H9 (cell line): ENCODE measurements around the gene SELE. TPM values are rescaled to one million over a fixed set of nuclear protein-coding genes. Genes with fewer than 3 reads are reported as not detected.

ENCODE experiments used
- DNase-seq: peaks from one replicate; pipeline ENCODE4 v3.0.0-alpha.2; 2017
- H2AFZ ChIP-seq: one replicate; pipeline ENCODE4 v1.6.1; 2013; ENCODE audit warnings: mild to moderate bottlenecking, low read length, control low read depth, moderate library complexity
- H2AK5ac ChIP-seq: 2 replicates; pipeline ENCODE4 v1.6.1; 2013; ENCODE audit warnings: low read length, control low read depth, mixed read lengths; ENCODE audit not compliant: insufficient read length
- H2BK120ac ChIP-seq: one replicate; pipeline ENCODE4 v1.6.1; 2013; ENCODE audit warnings: low read depth, mild to moderate bottlenecking, low read length, control low read depth, inconsistent platforms; ENCODE audit not compliant: poor library complexity, severe bottlenecking
- H2BK12ac ChIP-seq: 2 replicates; pipeline ENCODE4 v1.6.1; 2013; ENCODE audit warnings: low read length, control low read depth, mixed read lengths, low read depth; ENCODE audit not compliant: insufficient read length
- H2BK15ac ChIP-seq: 2 replicates; pipeline ENCODE4 v1.6.1; 2013; ENCODE audit warnings: low read depth, low read length, control low read depth
- H2BK20ac ChIP-seq: one replicate; pipeline ENCODE4 v1.6.1; 2013; ENCODE audit warnings: low read depth, mild to moderate bottlenecking, low read length, control low read depth, inconsistent platforms; ENCODE audit not compliant: poor library complexity, severe bottlenecking
- H2BK5ac ChIP-seq: 2 replicates; pipeline ENCODE4 v1.6.1; 2013; ENCODE audit warnings: low read length, control low read depth, mixed read lengths; ENCODE audit not compliant: insufficient read length
- H3K14ac ChIP-seq: 2 replicates; pipeline ENCODE4 v1.6.1; 2013; ENCODE audit warnings: low read length, control low read depth; ENCODE audit not compliant: insufficient read depth
- H3K18ac ChIP-seq: 2 replicates; pipeline ENCODE4 v1.6.1; 2013; ENCODE audit warnings: low read depth, mild to moderate bottlenecking, mixed read lengths, low read length, control low read depth; ENCODE audit not compliant: insufficient read length
- H3K23ac ChIP-seq: 2 replicates; pipeline ENCODE4 v1.6.1; 2013; ENCODE audit warnings: low read length, control low read depth, mixed read lengths, low read depth; ENCODE audit not compliant: insufficient read length
- H3K23me2 ChIP-seq: 2 replicates; pipeline ENCODE4 v1.6.1; 2013; ENCODE audit warnings: low read depth, mild to moderate bottlenecking, mixed read lengths, low read length, control low read depth; ENCODE audit not compliant: insufficient read length, poor library complexity, severe bottlenecking
- H3K27ac ChIP-seq: 2 replicates; pipeline ENCODE4 v1.5.1; 2013; ENCODE audit warnings: low read length, control low read depth, mixed read lengths, low read depth; ENCODE audit not compliant: insufficient read length
- H3K27me3 ChIP-seq: 2 replicates; pipeline ENCODE4 v1.6.1; 2013; ENCODE audit warnings: low read length, control low read depth, inconsistent platforms; ENCODE audit not compliant: insufficient read depth
- H3K4ac ChIP-seq: 2 replicates; pipeline ENCODE4 v1.6.1; 2013; ENCODE audit warnings: low read depth, mild to moderate bottlenecking, control low read depth, inconsistent platforms, low read length, moderate library complexity
- H3K4me1 ChIP-seq: 2 replicates; pipeline ENCODE4 v1.6.1; 2013; ENCODE audit warnings: low read length, control low read depth, inconsistent platforms; ENCODE audit not compliant: insufficient read depth
- H3K4me2 ChIP-seq: 2 replicates; pipeline ENCODE4 v1.6.1; 2013; ENCODE audit warnings: low read length, control low read depth, mixed read lengths; ENCODE audit not compliant: insufficient read length, insufficient read depth
- H3K56ac ChIP-seq: 2 replicates; pipeline ENCODE4 v1.6.1; 2013; ENCODE audit warnings: low read depth, mild to moderate bottlenecking, mixed read lengths, low read length, control low read depth; ENCODE audit not compliant: insufficient read length
- H3K79me1 ChIP-seq: 2 replicates; pipeline ENCODE4 v1.6.1; 2013; ENCODE audit warnings: low read depth, mild to moderate bottlenecking, moderate library complexity, low read length, control low read depth, inconsistent platforms; ENCODE audit not compliant: insufficient read depth, poor library complexity, severe bottlenecking
- H3K79me2 ChIP-seq: 2 replicates; pipeline ENCODE4 v1.6.1; 2013; ENCODE audit warnings: low read length, control low read depth, inconsistent platforms; ENCODE audit not compliant: insufficient read depth
- H3K9ac ChIP-seq: 2 replicates; pipeline ENCODE4 v1.6.1; 2013; ENCODE audit warnings: low read length, control low read depth, mixed read lengths; ENCODE audit not compliant: insufficient read length; ENCODE audit errors: extremely low read depth
- H3K9me3 ChIP-seq: one replicate; pipeline ENCODE4 v1.6.1; 2013; ENCODE audit warnings: low read depth, low read length, inconsistent platforms; ENCODE audit not compliant: control insufficient read depth
- H3T11ph ChIP-seq: one replicate; pipeline ENCODE4 v1.6.1; 2013; ENCODE audit warnings: mild to moderate bottlenecking, low read length, control low read depth, inconsistent platforms
- H4K20me1 ChIP-seq: one replicate; pipeline ENCODE4 v1.6.1; 2013; ENCODE audit not compliant: control insufficient read depth, insufficient read length, insufficient read depth
- H4K5ac ChIP-seq: 2 replicates; pipeline ENCODE4 v1.6.1; 2013; ENCODE audit warnings: low read depth, mild to moderate bottlenecking, mixed read lengths, low read length, control low read depth; ENCODE audit not compliant: insufficient read length
- H4K8ac ChIP-seq: replicated peaks from 2 replicates; pipeline ENCODE4 v1.6.1; 2013; ENCODE audit warnings: low read length, control low read depth, mixed read lengths, low read depth; ENCODE audit not compliant: insufficient read length
- H4K91ac ChIP-seq: 2 replicates; pipeline ENCODE4 v1.6.1; 2013; ENCODE audit warnings: low read depth, mild to moderate bottlenecking, moderate library complexity, mixed read lengths, low read length, control low read depth; ENCODE audit not compliant: insufficient read length
- H3K27ac Mint-ChIP-seq, 3 experiments: 2 replicates in 2 of 3; 3 replicates in 1 of 3; pipeline ENCODE4 v1.8.0; 2020 to 2021; ENCODE audit warnings: mixed read lengths in 3 of 3, mild to moderate bottlenecking in 1 of 3, moderate library complexity in 1 of 3
- H3K27me3 Mint-ChIP-seq: 2 replicates; pipeline ENCODE4 v1.8.0; 2021; ENCODE audit warnings: low read depth, mild to moderate bottlenecking, moderate library complexity, mixed read lengths
- H3K36me3 Mint-ChIP-seq, 3 experiments: 2 replicates in 2 of 3; 3 replicates in 1 of 3; pipeline ENCODE4 v1.8.0; 2020 to 2021; ENCODE audit warnings: low read depth in 3 of 3, mixed read lengths in 3 of 3; ENCODE audit not compliant: insufficient read depth in 1 of 3
- H3K4me1 Mint-ChIP-seq, 2 experiments: 2 replicates each; pipeline ENCODE4 v1.8.0; 2020; ENCODE audit warnings: mixed read lengths in 2 of 2
- H3K4me3 Mint-ChIP-seq, 2 experiments: 2 replicates in 1 of 2; 3 replicates in 1 of 2; pipeline ENCODE4 v1.8.0; 2020 to 2021; ENCODE audit warnings: mild to moderate bottlenecking in 2 of 2, mixed read lengths in 2 of 2, moderate library complexity in 1 of 2
- H3K9me3 Mint-ChIP-seq, 2 experiments: 2 replicates in 1 of 2; 3 replicates in 1 of 2; pipeline ENCODE4 v1.8.0; 2020; ENCODE audit warnings: mild to moderate bottlenecking in 2 of 2, mixed read lengths in 2 of 2, moderate library complexity in 1 of 2
- total RNA-seq: library from RNA; stranded (reverse); gene quantifications from 2 replicates; pipeline ENCODE4 v1.2.1, GENCODE V29; 2021
- TF ChIP-seq, protein P1 (sequence below): fragments of 200-600 bp; sonication (generic); conservative IDR thresholded peaks from 3 replicates; pipeline ENCODE4 v1.8.0; 2021; ENCODE audit warnings: antibody characterized with exemption, mild to moderate bottlenecking

The SELE gene
- total RNA-seq, 1 experiment from 2014 or later = not detected

DNA sequence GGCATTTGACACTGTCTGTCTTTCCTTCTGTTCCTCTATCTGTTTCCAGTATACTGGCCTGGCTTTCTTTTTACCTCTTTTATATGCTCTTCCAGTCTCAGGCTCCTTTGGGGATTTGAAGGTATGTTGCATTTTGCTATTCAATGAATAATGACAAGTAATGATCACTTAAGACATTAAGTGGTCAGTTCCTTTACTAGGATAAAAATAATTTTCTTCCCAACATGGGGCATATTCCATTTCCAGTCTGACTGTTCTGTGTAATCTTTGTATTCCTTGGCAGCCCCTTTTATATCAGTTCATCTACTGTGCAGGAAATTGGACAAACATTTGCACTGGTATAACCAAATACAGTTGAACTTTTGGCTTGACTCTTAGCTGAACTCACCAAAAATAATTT lies 45.3 kb upstream of the SELE start:
- H3K4me3 Mint-ChIP-seq = no peak overlapping the region
- Histone ChIP-seq H2AFZ (no peak overlapping the region), H3K79me2 (no peaks in the 10 kb centered on the region), H2BK12ac (no peak overlapping the region), H3K18ac (no peak overlapping the region), H2BK15ac (no peak overlapping the region), H3K79me1 (no peaks in the 10 kb centered on the region), H3K4me2 (no peak overlapping the region), H4K8ac (no peak overlapping the region), H3K14ac (no peak overlapping the region), H3T11ph (no peak overlapping the region), H3K27ac (no peak overlapping the region), H3K9ac (no peak overlapping the region), H3K56ac (no peak overlapping the region), H2BK20ac (no peak overlapping the region), H4K20me1 (no peaks in the 10 kb centered on the region), H3K23ac (no peak overlapping the region), H3K9me3 (no peaks in the 10 kb centered on the region), H3K4ac (no peak overlapping the region), H2BK5ac (no peak overlapping the region), H2AK5ac (no peak overlapping the region), H3K23me2 (no peaks in the 10 kb centered on the region), H3K27me3 (no peaks in the 10 kb centered on the region), H2BK120ac (no peak overlapping the region), H3K4me1 (peaks cover 5% of the 10 kb centered on the region; the same call in 1 of the 2 replicates), H4K91ac (no peak overlapping the region), H4K5ac (no peak overlapping the region)
- H3K27ac Mint-ChIP-seq = no peak overlapping the region; a peak in 1 of 7 replicates
- no peaks in the 10 kb centered on the region; the same call in 1 of the 2 replicates for H3K27me3 Mint-ChIP-seq
- no peaks in the 10 kb centered on the region for H3K36me3 Mint-ChIP-seq
- peaks cover 23 to 34% of the 10 kb centered on the region in 2 experiments for H3K4me1 Mint-ChIP-seq
- DNase-seq = no peak
- TF ChIP-seq, protein P1, sequence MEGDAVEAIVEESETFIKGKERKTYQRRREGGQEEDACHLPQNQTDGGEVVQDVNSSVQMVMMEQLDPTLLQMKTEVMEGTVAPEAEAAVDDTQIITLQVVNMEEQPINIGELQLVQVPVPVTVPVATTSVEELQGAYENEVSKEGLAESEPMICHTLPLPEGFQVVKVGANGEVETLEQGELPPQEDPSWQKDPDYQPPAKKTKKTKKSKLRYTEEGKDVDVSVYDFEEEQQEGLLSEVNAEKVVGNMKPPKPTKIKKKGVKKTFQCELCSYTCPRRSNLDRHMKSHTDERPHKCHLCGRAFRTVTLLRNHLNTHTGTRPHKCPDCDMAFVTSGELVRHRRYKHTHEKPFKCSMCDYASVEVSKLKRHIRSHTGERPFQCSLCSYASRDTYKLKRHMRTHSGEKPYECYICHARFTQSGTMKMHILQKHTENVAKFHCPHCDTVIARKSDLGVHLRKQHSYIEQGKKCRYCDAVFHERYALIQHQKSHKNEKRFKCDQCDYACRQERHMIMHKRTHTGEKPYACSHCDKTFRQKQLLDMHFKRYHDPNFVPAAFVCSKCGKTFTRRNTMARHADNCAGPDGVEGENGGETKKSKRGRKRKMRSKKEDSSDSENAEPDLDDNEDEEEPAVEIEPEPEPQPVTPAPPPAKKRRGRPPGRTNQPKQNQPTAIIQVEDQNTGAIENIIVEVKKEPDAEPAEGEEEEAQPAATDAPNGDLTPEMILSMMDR = no peak
- H3K9me3 Mint-ChIP-seq = no peaks in the 10 kb centered on the region
